ENCODE measurements around the gene ATP2B2. TPM values are rescaled to one million over a fixed set of nuclear protein-coding genes. Genes with fewer than 3 reads are reported as not detected.

Gene ATP2B2
- total RNA-seq, 1 donor: not detected

- Histone ChIP-seq H3K4me1 (ENCODE audit: insufficient read depth, low read length) (no peaks in the 10 kb centered on the region), H3K4me3 (ENCODE audit: low read length) (no peak overlapping the region), H3K27me3 (ENCODE audit: insufficient read depth, low read length) (no peaks in the 10 kb centered on the region), H3K9me3 (ENCODE audit: low read depth, low read length) (no peaks in the 10 kb centered on the region)
Observed at GRCh38 chr3:10357592-10358308, 147.6 kb downstream of the ATP2B2 start.

GRCh38 chr3:10357095-10357494, 148.3 kb downstream of the ATP2B2 start:
- H3K27me3 ChIP-seq (ENCODE audit: insufficient read depth, low read length): no peaks in the 10 kb centered on the region
- no peaks in the 10 kb centered on the region for H3K9me3 ChIP-seq (ENCODE audit: low read depth, low read length)
- H3K4me3 ChIP-seq (ENCODE audit: low read length): no peak overlapping the region
- no peaks in the 10 kb centered on the region for H3K4me1 ChIP-seq (ENCODE audit: insufficient read depth, low read length)

GRCh38 chr3:10356461-10356981, 148.9 kb downstream of the ATP2B2 start:
- H3K27me3 ChIP-seq (ENCODE audit: insufficient read depth, low read length): no peaks in the 10 kb centered on the region

GRCh38 chr3:10354361-10355015, 150.9 kb downstream of the ATP2B2 start:
- Histone ChIP-seq H3K4me1 (ENCODE audit: insufficient read depth, low read length) (no peaks in the 10 kb centered on the region), H3K4me3 (ENCODE audit: low read length) (no peak overlapping the region), H3K9me3 (ENCODE audit: low read depth, low read length) (no peaks in the 10 kb centered on the region), H3K27me3 (ENCODE audit: insufficient read depth, low read length) (no peaks in the 10 kb centered on the region)

More at GRCh38 chr3:10356461-10356981, 148.9 kb downstream of the ATP2B2 start:
- no peak overlapping the region for H3K4me3 ChIP-seq (ENCODE audit: low read length)
- H3K9me3 ChIP-seq (ENCODE audit: low read depth, low read length): no peaks in the 10 kb centered on the region
- no peaks in the 10 kb centered on the region for H3K4me1 ChIP-seq (ENCODE audit: insufficient read depth, low read length)

- Histone ChIP-seq H3K9me3 (ENCODE audit: low read depth, low read length) (no peaks in the 10 kb centered on the region), H3K4me1 (ENCODE audit: insufficient read depth, low read length) (no peaks in the 10 kb centered on the region), H3K27me3 (ENCODE audit: insufficient read depth, low read length) (no peaks in the 10 kb centered on the region), H3K4me3 (ENCODE audit: low read length) (no peak overlapping the region)
Observed at GRCh38 chr3:10353661-10354360, 151.6 kb downstream of the ATP2B2 start.

GRCh38 chr3:10353160-10353559, 152.2 kb downstream of the ATP2B2 start:
- no peak overlapping the region for H3K4me3 ChIP-seq (ENCODE audit: low read length)
- H3K4me1 ChIP-seq (ENCODE audit: insufficient read depth, low read length): no peaks in the 10 kb centered on the region
- no peaks in the 10 kb centered on the region for H3K9me3 ChIP-seq (ENCODE audit: low read depth, low read length)
- H3K27me3 ChIP-seq (ENCODE audit: insufficient read depth, low read length): no peaks in the 10 kb centered on the region

- Histone ChIP-seq H3K4me1 (ENCODE audit: insufficient read depth, low read length) (no peaks in the 10 kb centered on the region), H3K4me3 (ENCODE audit: low read length) (no peak overlapping the region), H3K9me3 (ENCODE audit: low read depth, low read length) (no peaks in the 10 kb centered on the region), H3K27me3 (ENCODE audit: insufficient read depth, low read length) (no peaks in the 10 kb centered on the region)
Observed at GRCh38 chr3:10352146-10352911, 153.1 kb downstream of the ATP2B2 start.

- no peak overlapping the region for H3K4me3 ChIP-seq (ENCODE audit: low read length)
- H3K9me3 ChIP-seq (ENCODE audit: low read depth, low read length): no peaks in the 10 kb centered on the region
- no peaks in the 10 kb centered on the region for H3K27me3 ChIP-seq (ENCODE audit: insufficient read depth, low read length)
- H3K4me1 ChIP-seq (ENCODE audit: insufficient read depth, low read length): no peaks in the 10 kb centered on the region
Observed at GRCh38 chr3:10351013-10351735, 154.2 kb downstream of the ATP2B2 start.

- no peaks in the 10 kb centered on the region for H3K9me3 ChIP-seq (ENCODE audit: low read depth, low read length)
- no peak overlapping the region for H3K4me3 ChIP-seq (ENCODE audit: low read length)
- no peaks in the 10 kb centered on the region for H3K4me1 ChIP-seq (ENCODE audit: insufficient read depth, low read length)
- H3K27me3 ChIP-seq (ENCODE audit: insufficient read depth, low read length): no peaks in the 10 kb centered on the region
Observed at GRCh38 chr3:10350324-10350985, 154.9 kb downstream of the ATP2B2 start.

- Histone ChIP-seq H3K4me1 (ENCODE audit: insufficient read depth, low read length) (no peaks in the 10 kb centered on the region), H3K9me3 (ENCODE audit: low read depth, low read length) (no peaks in the 10 kb centered on the region), H3K4me3 (ENCODE audit: low read length) (no peak overlapping the region), H3K27me3 (ENCODE audit: insufficient read depth, low read length) (no peaks in the 10 kb centered on the region)
Observed at GRCh38 chr3:10349801-10350200, 155.6 kb downstream of the ATP2B2 start.

GRCh38 chr3:10348404-10348721, 157.0 kb downstream of the ATP2B2 start:
- Histone ChIP-seq H3K27me3 (ENCODE audit: insufficient read depth, low read length) (no peaks in the 10 kb centered on the region), H3K4me1 (ENCODE audit: insufficient read depth, low read length) (no peaks in the 10 kb centered on the region), H3K9me3 (ENCODE audit: low read depth, low read length) (no peaks in the 10 kb centered on the region), H3K4me3 (ENCODE audit: low read length) (no peak overlapping the region)

- Histone ChIP-seq H3K4me3 (ENCODE audit: low read length) (no peak overlapping the region), H3K9me3 (ENCODE audit: low read depth, low read length) (no peaks in the 10 kb centered on the region), H3K4me1 (ENCODE audit: insufficient read depth, low read length) (no peaks in the 10 kb centered on the region), H3K27me3 (ENCODE audit: insufficient read depth, low read length) (no peaks in the 10 kb centered on the region)
Observed at GRCh38 chr3:10347648-10348403, 157.6 kb downstream of the ATP2B2 start.

GRCh38 chr3:10345911-10346310, 159.5 kb downstream of the ATP2B2 start:
- Histone ChIP-seq H3K27me3 (ENCODE audit: insufficient read depth, low read length) (no peaks in the 10 kb centered on the region), H3K9me3 (ENCODE audit: low read depth, low read length) (no peaks in the 10 kb centered on the region), H3K4me1 (ENCODE audit: insufficient read depth, low read length) (no peaks in the 10 kb centered on the region), H3K4me3 (ENCODE audit: low read length) (no peak overlapping the region)

Data from mononuclear cell (primary cell).